Smooth muscle cell (in vitro differentiated cells): ENCODE results near the gene AACS. TPM values are rescaled to one million over a fixed set of nuclear protein-coding genes. Genes with fewer than 3 reads are reported as not detected.

Experiments used
- DNase-seq: peaks from one replicate; lab custom pipeline; 2025; ENCODE audit not compliant: unreplicated experiment; lab: John Stamatoyannopoulos, UW
- H2AFZ ChIP-seq: fragments of 200-600 bp; sonication (generic); 2 replicates; pipeline ENCODE4 v1.6.0; 2016; ENCODE audit warnings: antibody characterized with exemption, low read depth, mild to moderate bottlenecking
- H3F3A ChIP-seq: fragments of 200-600 bp; sonication (generic); 2 replicates; pipeline ENCODE4 v1.6.0; 2017; ENCODE audit warnings: antibody characterized with exemption, low read depth
- H3K27ac ChIP-seq: fragments of 200-600 bp; sonication (generic); 2 replicates; pipeline ENCODE4 v1.5.1; 2016; ENCODE audit warnings: low read depth, mild to moderate bottlenecking
- H3K27me3 ChIP-seq: fragments of 200-600 bp; sonication (generic); 2 replicates; pipeline ENCODE4 v1.6.1; 2016; ENCODE audit warnings: low read depth, mild to moderate bottlenecking
- H3K36me3 ChIP-seq: fragments of 200-600 bp; sonication (generic); 2 replicates; pipeline ENCODE4 v1.5.1; 2016; ENCODE audit warnings: low read depth
- H3K4me1 ChIP-seq: fragments of 200-600 bp; sonication (generic); 2 replicates; pipeline ENCODE4 v1.5.1; 2016; ENCODE audit warnings: low read depth
- H3K4me2 ChIP-seq: fragments of 200-600 bp; sonication (generic); 2 replicates; pipeline ENCODE4 v1.6.0; 2016; ENCODE audit warnings: mild to moderate bottlenecking
- H3K4me3 ChIP-seq: fragments of 200-600 bp; sonication (generic); 2 replicates; pipeline ENCODE4 v1.5.1; 2016; ENCODE audit warnings: mild to moderate bottlenecking
- H3K79me2 ChIP-seq: fragments of 200-600 bp; sonication (generic); 2 replicates; pipeline ENCODE4 v1.6.0; 2016; ENCODE audit warnings: low read depth, mild to moderate bottlenecking
- H3K9ac ChIP-seq: fragments of 200-600 bp; sonication (generic); 2 replicates; pipeline ENCODE4 v1.6.0; 2016; ENCODE audit warnings: low read depth
- H3K9me3 ChIP-seq: fragments of 200-600 bp; sonication (generic); replicated peaks from 2 replicates; pipeline ENCODE4 v1.5.1; 2016; ENCODE audit warnings: low read depth
- H4K20me1 ChIP-seq: fragments of 200-600 bp; sonication (generic); 2 replicates; pipeline ENCODE4 v1.6.0; 2016; ENCODE audit warnings: low read depth
- CTCF ChIP-seq: fragments of 200-600 bp; sonication (generic); IDR thresholded peaks from 2 replicates; pipeline ENCODE4 v1.5.1; 2017; ENCODE audit warnings: borderline replicate concordance, mild to moderate bottlenecking, antibody characterized with exemption; ENCODE audit not compliant: insufficient read depth, poor library complexity, severe bottlenecking
- WGBS: methylation state at CpG from one replicate; pipeline ENCODE4 v1.1.7; 2016; ENCODE audit warnings: low lambda C conversion rate; 5-methylcytosine and 5-hydroxymethylcytosine counted together
- polyA plus RNA-seq: library from polyadenylated mRNA; unstranded; fragments of >200 nt; fragmentation: Nextera tagmentation; extraction: Ambion mirVana; gene quantifications from 2 replicates; pipeline ENCODE4 v1.2.1, GENCODE V29; 2016
- total RNA-seq: library from RNA; depleted of rRNA; stranded (reverse); fragments of >200 nt; gene quantifications from 2 replicates; pipeline ENCODE4 v1.2.3, GENCODE V29; 2014

AACS gene
- total and polyA plus RNA-seq, 2 experiments from 2014 or later: 8.0 to 15.6 TPM

- H2AFZ ChIP-seq: no peak overlapping the region
- WGBS: 88% methylated on average over 10 of the region's 11 CpGs
- no peak overlapping the region for H3K4me2 ChIP-seq
Measured at GRCh38 chr12:125149160-125150108, 84.2 kb downstream of the AACS start.

GRCh38 chr12:125151284-125151683, 86.0 kb downstream of the AACS start:
- H3K9ac ChIP-seq: no peak overlapping the region
- H3K79me2 ChIP-seq: no peaks in the 10 kb centered on the region
- H3K9me3 ChIP-seq: no peaks in the 10 kb centered on the region
- no peak overlapping the region for H2AFZ ChIP-seq
- H3K4me3 ChIP-seq: no peak overlapping the region
- WGBS: 93% methylated on average over 9 of the region's 9 CpGs
- no peak for TF ChIP-seq CTCF
- H3K27ac ChIP-seq: no peak overlapping the region
- DNase-seq: no peak
- no peak overlapping the region for H3K4me2 ChIP-seq
- no peaks in the 10 kb centered on the region for H3F3A ChIP-seq
- H4K20me1 ChIP-seq: no peaks in the 10 kb centered on the region
- no peaks in the 10 kb centered on the region for H3K4me1 ChIP-seq
- H3K27me3 ChIP-seq: no peaks in the 10 kb centered on the region
- no peaks in the 10 kb centered on the region for H3K36me3 ChIP-seq

More at GRCh38 chr12:125149160-125150108, 84.2 kb downstream of the AACS start:
- H3K27ac ChIP-seq: no peak overlapping the region
- H3F3A ChIP-seq: no peaks in the 10 kb centered on the region
- H3K9me3 ChIP-seq: no peaks in the 10 kb centered on the region
- H3K4me3 ChIP-seq: no peak overlapping the region
- no peaks in the 10 kb centered on the region for H3K79me2 ChIP-seq
- H3K4me1 ChIP-seq: no peaks in the 10 kb centered on the region
- no peak overlapping the region for H3K9ac ChIP-seq
- H3K36me3 ChIP-seq: no peaks in the 10 kb centered on the region
- H3K27me3 ChIP-seq: no peaks in the 10 kb centered on the region
- no peak for TF ChIP-seq CTCF
- no peaks in the 10 kb centered on the region for H4K20me1 ChIP-seq
- DNase-seq: no peak

GRCh38 chr12:125152463-125152862, 87.2 kb downstream of the AACS start:
- Histone ChIP-seq H3K79me2 (no peaks in the 10 kb centered on the region), H3K36me3 (no peaks in the 10 kb centered on the region), H2AFZ (no peak overlapping the region), H3F3A (no peaks in the 10 kb centered on the region), H4K20me1 (no peaks in the 10 kb centered on the region), H3K9ac (no peak overlapping the region), H3K9me3 (no peaks in the 10 kb centered on the region), H3K4me1 (no peaks in the 10 kb centered on the region), H3K27me3 (no peaks in the 10 kb centered on the region), H3K4me2 (no peak overlapping the region), H3K4me3 (no peak overlapping the region), H3K27ac (no peak overlapping the region)
- WGBS: 95% methylated on average over 7 of the region's 7 CpGs
- DNase-seq: no peak
- no peak for TF ChIP-seq CTCF
